GM12878 (cell line): ENCODE measurements around the gene DUSP16. TPM values are rescaled to one million over a fixed set of nuclear protein-coding genes. Genes with fewer than 3 reads are reported as not detected.
A peak's percentile ranks its signal among the peaks of the same experiment; 100 is the strongest.

Experiments
- EED ChIP-seq: sonication (generic); IDR thresholded peaks from 2 replicates; pipeline ENCODE4 v1.6.1; 2016; ENCODE audit warnings: antibody characterized with exemption, low read depth
- EGR1 ChIP-seq, 2 experiments: IDR thresholded peaks; 1 replicate in 1 of 2; 2 replicates in 1 of 2; pipeline ENCODE4 v1.6.1; 2011 to 2012; ENCODE audit warnings: low read depth in 2 of 2, low read length in 2 of 2, borderline replicate concordance in 1 of 2, mild to moderate bottlenecking in 1 of 2, moderate library complexity in 1 of 2
- FOXM1 ChIP-seq: IDR thresholded peaks from 2 replicates; pipeline ENCODE4 v1.6.1; 2012; ENCODE audit warnings: low read depth, mild to moderate bottlenecking, inconsistent platforms, low read length, moderate library complexity
- GATAD2B ChIP-seq: fragments of 450-650 bp; conservative IDR thresholded peaks from 2 replicates; pipeline ENCODE4 v1.6.1; 2017; ENCODE audit warnings: low read depth, mild to moderate bottlenecking, moderate library complexity
- HDAC6 ChIP-seq: fragments of 200-600 bp; sonication (generic); IDR thresholded peaks from one replicate; pipeline ENCODE4 v1.8.0; 2017; ENCODE audit warnings: antibody characterized with exemption; ENCODE audit not compliant: unreplicated experiment
- IKZF1 ChIP-seq: fragments of 450-650 bp; conservative IDR thresholded peaks from 2 replicates; pipeline ENCODE4 v1.6.1; 2017; ENCODE audit warnings: antibody characterized with exemption, mild to moderate bottlenecking
- MTA2 ChIP-seq: fragments of 450-650 bp; IDR thresholded peaks from 2 replicates; pipeline ENCODE4 v1.6.1; 2016; ENCODE audit warnings: low read depth, mild to moderate bottlenecking, moderate library complexity
- NFXL1 ChIP-seq: fragments of 450-650 bp; IDR thresholded peaks from 2 replicates; pipeline ENCODE4 v1.6.1; 2017; ENCODE audit warnings: antibody characterized with exemption, mild to moderate bottlenecking, borderline replicate concordance
- NR2C1 ChIP-seq: fragments of 450-650 bp; IDR thresholded peaks from 2 replicates; pipeline ENCODE4 v1.6.1; 2017; ENCODE audit warnings: antibody characterized with exemption, mild to moderate bottlenecking, moderate library complexity
- PBX3 ChIP-seq: IDR thresholded peaks from 2 replicates; pipeline ENCODE4 v1.6.1; 2011; ENCODE audit warnings: mild to moderate bottlenecking, low read depth, low read length, moderate library complexity; ENCODE audit not compliant: insufficient replicate concordance
- POLR2A ChIP-seq: IDR thresholded peaks from 2 replicates; pipeline ENCODE4 v1.6.1; 2011; ENCODE audit warnings: low read depth, mild to moderate bottlenecking, low read length
- POLR2AphosphoS5 ChIP-seq: IDR thresholded peaks from 2 replicates; pipeline ENCODE4 v1.6.1; 2011; ENCODE audit warnings: mild to moderate bottlenecking, low read length, inconsistent platforms
- RBBP5 ChIP-seq: fragments of 200-600 bp; sonication (generic); conservative IDR thresholded peaks from 2 replicates; pipeline ENCODE4 v1.6.1; 2016
- RELB ChIP-seq: fragments of 450-650 bp; IDR thresholded peaks from 2 replicates; pipeline ENCODE4 v1.6.1; 2017; ENCODE audit warnings: low read depth, mild to moderate bottlenecking, moderate library complexity
- RUNX3 ChIP-seq: IDR thresholded peaks from 2 replicates; pipeline ENCODE4 v1.6.1; 2012; ENCODE audit warnings: low read length, inconsistent platforms
- SREBF1 ChIP-seq: IDR thresholded peaks from 2 replicates; pipeline ENCODE4 v1.6.1; 2012; ENCODE audit warnings: mild to moderate bottlenecking, low read length
- STAT1 ChIP-seq: fragments of 450-650 bp; conservative IDR thresholded peaks from 2 replicates; pipeline ENCODE4 v1.6.1; 2014; ENCODE audit warnings: antibody characterized with exemption, mild to moderate bottlenecking
- SUPT20H ChIP-seq: IDR thresholded peaks from 2 replicates; pipeline ENCODE4 v1.6.1; 2011; ENCODE audit warnings: low read depth, mild to moderate bottlenecking, low read length, moderate library complexity, borderline replicate concordance; ENCODE audit not compliant: control insufficient read depth
- ZNF274 ChIP-seq: IDR thresholded peaks from one replicate; pipeline ENCODE4 v1.8.0; 2011; ENCODE audit not compliant: insufficient read length, insufficient read depth
- ZNF384 ChIP-seq: IDR thresholded peaks from 2 replicates; pipeline ENCODE4 v1.6.1; 2012; ENCODE audit warnings: low read depth, mild to moderate bottlenecking, low read length, improper control_type of control experiment, borderline replicate concordance
- polyA plus RNA-seq, 11 experiments: library from polyadenylated mRNA; depleted of rRNA in 4 of 11; unstranded in 6 of 11; stranded (reverse) in 5 of 11; fragments of >200 nt; fragmentation: Nextera tagmentation in 4 of 11; fragmentation: Illumina TruSeq in 1 of 11; extraction: Ambion mirVana in 4 of 11; extraction: Trizol in 1 of 11; gene quantifications; 1 replicate in 1 of 11; 2 replicates in 10 of 11; pipeline versions ENCODE4 v1.2.1 to v1.2.3, GENCODE V29; 2011 to 2016; ENCODE audit warnings: inconsistent platforms in 2 of 11, missing spikeins in 2 of 11, low read depth in 1 of 11
- total RNA-seq, 4 experiments: library from RNA; depleted of rRNA in 3 of 4; stranded (reverse); fragments of >200 nt in 3 of 4; fragmentation: Illumina TruSeq in 1 of 4; extraction: Trizol in 1 of 4; gene quantifications; 2 replicates each; pipeline versions ENCODE4 v1.2.1 to v1.2.3, GENCODE V29; 2013 to 2021
- TF ChIP-seq, protein P1 (sequence below): IDR thresholded peaks from 2 replicates; pipeline ENCODE4 v1.6.1; 2012; ENCODE audit warnings: mild to moderate bottlenecking, low read depth, low read length
- TF ChIP-seq, protein P2 (sequence below): fragments of 450-650 bp; IDR thresholded peaks from 2 replicates; pipeline ENCODE4 v1.6.1; 2018; ENCODE audit warnings: mild to moderate bottlenecking, low read depth, moderate library complexity; ENCODE audit not compliant: partially characterized antibody

The DUSP16 gene
- total and polyA plus RNA-seq, 10 of the 15 experiments (the other 5 are each of a cell fraction or from before 2014, with no cell fraction given) = 3.9 to 75.3 (median 26.8) TPM

DNA sequence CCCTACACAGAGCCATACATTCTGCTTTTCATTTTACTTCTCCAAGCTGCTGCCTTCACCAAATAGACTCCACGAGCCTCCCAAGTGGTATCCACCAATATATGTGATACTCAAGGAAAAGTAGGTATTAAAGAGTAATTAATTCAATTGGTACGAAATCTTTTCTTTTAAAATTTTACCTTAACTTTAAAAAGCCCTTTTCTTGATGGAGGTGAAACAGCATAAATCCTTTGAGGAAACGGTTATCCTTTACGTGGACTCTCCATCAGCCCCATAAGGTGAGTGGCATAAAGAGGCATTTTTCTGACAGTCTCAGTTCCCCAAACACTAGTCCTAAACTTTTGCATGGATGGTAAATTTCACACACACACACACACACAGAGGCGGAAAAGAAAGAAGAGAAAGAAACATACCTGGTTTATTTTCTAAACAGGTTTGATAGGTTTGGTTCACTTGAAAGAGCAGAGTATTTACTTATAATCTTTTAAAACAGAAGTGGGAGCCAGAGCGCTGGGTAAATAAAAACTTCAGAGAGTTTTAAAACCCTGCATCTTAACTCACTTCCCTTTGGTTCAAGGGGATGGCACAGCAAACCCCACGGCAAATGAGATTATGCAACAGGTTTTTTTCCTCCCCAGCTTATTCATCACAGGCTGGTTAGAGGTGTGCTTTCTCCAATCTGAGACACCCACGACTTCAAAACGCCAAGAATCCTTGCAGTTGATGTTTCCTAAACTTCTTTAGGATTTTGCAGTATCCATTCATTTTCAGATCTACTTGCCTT is 1.9 kb downstream of the DUSP16 start (continued):
- TF ChIP-seq, protein P1, sequence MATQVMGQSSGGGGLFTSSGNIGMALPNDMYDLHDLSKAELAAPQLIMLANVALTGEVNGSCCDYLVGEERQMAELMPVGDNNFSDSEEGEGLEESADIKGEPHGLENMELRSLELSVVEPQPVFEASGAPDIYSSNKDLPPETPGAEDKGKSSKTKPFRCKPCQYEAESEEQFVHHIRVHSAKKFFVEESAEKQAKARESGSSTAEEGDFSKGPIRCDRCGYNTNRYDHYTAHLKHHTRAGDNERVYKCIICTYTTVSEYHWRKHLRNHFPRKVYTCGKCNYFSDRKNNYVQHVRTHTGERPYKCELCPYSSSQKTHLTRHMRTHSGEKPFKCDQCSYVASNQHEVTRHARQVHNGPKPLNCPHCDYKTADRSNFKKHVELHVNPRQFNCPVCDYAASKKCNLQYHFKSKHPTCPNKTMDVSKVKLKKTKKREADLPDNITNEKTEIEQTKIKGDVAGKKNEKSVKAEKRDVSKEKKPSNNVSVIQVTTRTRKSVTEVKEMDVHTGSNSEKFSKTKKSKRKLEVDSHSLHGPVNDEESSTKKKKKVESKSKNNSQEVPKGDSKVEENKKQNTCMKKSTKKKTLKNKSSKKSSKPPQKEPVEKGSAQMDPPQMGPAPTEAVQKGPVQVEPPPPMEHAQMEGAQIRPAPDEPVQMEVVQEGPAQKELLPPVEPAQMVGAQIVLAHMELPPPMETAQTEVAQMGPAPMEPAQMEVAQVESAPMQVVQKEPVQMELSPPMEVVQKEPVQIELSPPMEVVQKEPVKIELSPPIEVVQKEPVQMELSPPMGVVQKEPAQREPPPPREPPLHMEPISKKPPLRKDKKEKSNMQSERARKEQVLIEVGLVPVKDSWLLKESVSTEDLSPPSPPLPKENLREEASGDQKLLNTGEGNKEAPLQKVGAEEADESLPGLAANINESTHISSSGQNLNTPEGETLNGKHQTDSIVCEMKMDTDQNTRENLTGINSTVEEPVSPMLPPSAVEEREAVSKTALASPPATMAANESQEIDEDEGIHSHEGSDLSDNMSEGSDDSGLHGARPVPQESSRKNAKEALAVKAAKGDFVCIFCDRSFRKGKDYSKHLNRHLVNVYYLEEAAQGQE = no peak
- TF ChIP-seq NFXL1 (no peak), RBBP5 (no peak), STAT1 (no peak), GATAD2B (no peak), EED (peak; percentile 55), IKZF1 (peak; percentile 42; the same call in 1 of the 2 replicates), ZNF384 (peak; percentile 62), MTA2 (0 out of 2 replicates have a peak, but pooled peaks have one; percentile 22), ZNF274 (no peak), FOXM1 (peak; percentile 19; the same call in 1 of the 2 replicates), SREBF1 (no peak), PBX3 (no peak), POLR2A (no peak), RELB (peak; percentile 68), HDAC6 (no peak), POLR2AphosphoS5 (peak; percentile 89), NR2C1 (no peak), SUPT20H (no peak), EGR1 (IDR thresholded peaks at IDR 0.05; ENCODE audit: borderline replicate concordance in 1 of 2, low read depth in 2 of 2, low read length in 2 of 2) (no peak), RUNX3 (peak; percentile 27)
- TF ChIP-seq, protein P2, sequence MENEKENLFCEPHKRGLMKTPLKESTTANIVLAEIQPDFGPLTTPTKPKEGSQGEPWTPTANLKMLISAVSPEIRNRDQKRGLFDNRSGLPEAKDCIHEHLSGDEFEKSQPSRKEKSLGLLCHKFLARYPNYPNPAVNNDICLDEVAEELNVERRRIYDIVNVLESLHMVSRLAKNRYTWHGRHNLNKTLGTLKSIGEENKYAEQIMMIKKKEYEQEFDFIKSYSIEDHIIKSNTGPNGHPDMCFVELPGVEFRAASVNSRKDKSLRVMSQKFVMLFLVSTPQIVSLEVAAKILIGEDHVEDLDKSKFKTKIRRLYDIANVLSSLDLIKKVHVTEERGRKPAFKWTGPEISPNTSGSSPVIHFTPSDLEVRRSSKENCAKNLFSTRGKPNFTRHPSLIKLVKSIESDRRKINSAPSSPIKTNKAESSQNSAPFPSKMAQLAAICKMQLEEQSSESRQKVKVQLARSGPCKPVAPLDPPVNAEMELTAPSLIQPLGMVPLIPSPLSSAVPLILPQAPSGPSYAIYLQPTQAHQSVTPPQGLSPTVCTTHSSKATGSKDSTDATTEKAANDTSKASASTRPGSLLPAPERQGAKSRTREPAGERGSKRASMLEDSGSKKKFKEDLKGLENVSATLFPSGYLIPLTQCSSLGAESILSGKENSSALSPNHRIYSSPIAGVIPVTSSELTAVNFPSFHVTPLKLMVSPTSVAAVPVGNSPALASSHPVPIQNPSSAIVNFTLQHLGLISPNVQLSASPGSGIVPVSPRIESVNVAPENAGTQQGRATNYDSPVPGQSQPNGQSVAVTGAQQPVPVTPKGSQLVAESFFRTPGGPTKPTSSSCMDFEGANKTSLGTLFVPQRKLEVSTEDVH = no peak
